B cell (primary cell): ENCODE measurements around the gene CNGA3. TPM values are rescaled to one million over a fixed set of nuclear protein-coding genes. Genes with fewer than 3 reads are reported as not detected.

Experiments used
- ATAC-seq: fragments of 200-7000 bp; cut with Tn5 transposase; one replicate; pipeline ENCODE4 v1.10.0; 2021; ENCODE audit warnings: low read depth, mild to moderate bottlenecking, moderate number of reproducible peaks, moderate library complexity
- CTCF ChIA-PET: fragments of 350-600 bp; sonication (Branson Sonifier 250); formaldehyde crosslinking; loops from one replicate; lab custom pipeline; 2021; ENCODE audit warnings: antibody characterized with exemption, inconsistent platforms; lab: Charles Lee
- POLR2A ChIA-PET: fragments of 350-600 bp; sonication (Branson Sonifier 250); formaldehyde crosslinking; loops from one replicate; lab custom pipeline; 2021; ENCODE audit warnings: antibody characterized with exemption; lab: Charles Lee
- DNase-seq: peaks from one replicate; pipeline ENCODE4 v3.0.0; 2013
- H2AFZ ChIP-seq: 2 replicates; pipeline ENCODE4 v1.6.1; 2012; ENCODE audit warnings: mild to moderate bottlenecking, low read depth, low read length; ENCODE audit not compliant: insufficient read depth, poor library complexity, severe bottlenecking
- H3K27ac ChIP-seq, 2 donors: 1 replicate in 1 of 2; 2 replicates in 1 of 2; pipeline ENCODE4 v1.5.1; 2012 to 2013; ENCODE audit warnings: low read length in 2 of 2, mild to moderate bottlenecking in 2 of 2, moderate library complexity in 1 of 2
- H3K27me3 ChIP-seq, 4 experiments: fragments of 200-600 bp in 1 of 4; sonication (generic) in 1 of 4; replicated peaks in 1 of 4; 1 replicate in 2 of 4; 2 replicates in 2 of 4; pipeline versions ENCODE4 v1.6.1 to v1.7.0; 2013 to 2016; ENCODE audit warnings: low read length in 3 of 4, mild to moderate bottlenecking in 2 of 4, mixed read lengths in 1 of 4, moderate library complexity in 1 of 4; ENCODE audit not compliant: insufficient read depth in 4 of 4, control insufficient read depth in 3 of 4; ENCODE audit errors: control extremely low read depth in 1 of 4
- H3K36me3 ChIP-seq, 2 experiments: replicated peaks in 1 of 2; 1 replicate in 1 of 2; 2 replicates in 1 of 2; pipeline versions ENCODE4 v1.6.1 to v1.7.1; 2013; ENCODE audit warnings: low read length in 1 of 2; ENCODE audit not compliant: insufficient read depth in 2 of 2, control insufficient read depth in 1 of 2; ENCODE audit errors: control extremely low read depth in 1 of 2, extremely low read depth in 1 of 2
- H3K4me1 ChIP-seq, 2 donors: fragments of 200-600 bp in 1 of 2; sonication (generic) in 1 of 2; 1 replicate in 1 of 2; 2 replicates in 1 of 2; pipeline versions ENCODE4 v1.5.1 to v1.6.1; 2013 to 2017; ENCODE audit warnings: low read length in 2 of 2; ENCODE audit not compliant: control insufficient read depth in 2 of 2, insufficient read depth in 2 of 2
- H3K4me2 ChIP-seq: replicated peaks from 2 replicates; pipeline ENCODE3; 2012; ENCODE audit warnings: mild to moderate bottlenecking, low read depth, low read length; ENCODE audit not compliant: poor library complexity, severe bottlenecking
- H3K4me3 ChIP-seq, 5 experiments: fragments of 200-600 bp in 1 of 5; sonication (generic) in 1 of 5; 1 replicate in 3 of 5; 2 replicates in 2 of 5; pipeline versions ENCODE4 v1.5.1 to v1.7.0; 2011 to 2016; ENCODE audit warnings: low read length in 4 of 5, mild to moderate bottlenecking in 4 of 5, low read depth in 2 of 5, control low read depth in 1 of 5, moderate library complexity in 1 of 5; ENCODE audit not compliant: insufficient read depth in 1 of 5; ENCODE audit errors: control extremely low read depth in 1 of 5, extremely low read depth in 1 of 5
- H3K79me2 ChIP-seq: fragments of 200-600 bp; sonication (generic); one replicate; pipeline ENCODE4 v1.6.0; 2016; ENCODE audit warnings: low read length; ENCODE audit not compliant: control insufficient read depth, insufficient read depth
- H3K9ac ChIP-seq: fragments of 200-600 bp; sonication (generic); 2 replicates; pipeline ENCODE4 v1.6.1; 2017; ENCODE audit warnings: mild to moderate bottlenecking, low read length, moderate library complexity
- H3K9me3 ChIP-seq, 3 donors: one replicate each; pipeline versions ENCODE4 v1.6.1 to v1.7.1; 2013; ENCODE audit warnings: low read length in 2 of 3; ENCODE audit not compliant: control insufficient read depth in 2 of 3, insufficient read depth in 1 of 3; ENCODE audit errors: control extremely low read depth in 1 of 3
- H4K20me1 ChIP-seq: 2 replicates; pipeline ENCODE4 v1.6.0; 2012; ENCODE audit warnings: mild to moderate bottlenecking, low read length; ENCODE audit not compliant: insufficient read depth, control insufficient read depth, poor library complexity, severe bottlenecking
- H3K27ac Mint-ChIP-seq: one replicate; pipeline ENCODE4 v1.8.0; 2021; ENCODE audit warnings: mixed read lengths
- H3K27me3 Mint-ChIP-seq: one replicate; pipeline ENCODE4 v1.8.0; 2021; ENCODE audit warnings: mixed read lengths
- H3K4me1 Mint-ChIP-seq: one replicate; pipeline ENCODE4 v1.8.0; 2021; ENCODE audit warnings: mixed read lengths
- H3K4me3 Mint-ChIP-seq: one replicate; pipeline ENCODE4 v1.8.0; 2021; ENCODE audit warnings: mixed read lengths
- H3K9me3 Mint-ChIP-seq: one replicate; pipeline ENCODE4 v1.8.0; 2022; ENCODE audit warnings: mixed read lengths; ENCODE audit not compliant: insufficient read depth
- EZH2 ChIP-seq: IDR thresholded peaks from 2 replicates; pipeline ENCODE4 v1.6.1; 2012; ENCODE audit warnings: borderline replicate concordance, low read depth, mild to moderate bottlenecking, moderate library complexity, low read length; ENCODE audit not compliant: insufficient read depth, poor library complexity, severe bottlenecking
- WGBS: methylation state at CpG from one replicate; pipeline ENCODE4 v1.1.5; 2013; ENCODE audit warnings: missing lambda C conversion rate; ENCODE audit not compliant: insufficient coverage; 5-methylcytosine and 5-hydroxymethylcytosine counted together
- intact Hi-C: fragments of 100-400 bp; cut with micrococcal nuclease; formaldehyde crosslinking; loops from one replicate; pipeline ENCODE4 v1.10.0; 2022
- polyA plus RNA-seq: library from polyadenylated mRNA; depleted of rRNA; stranded (reverse); fragments of >200 nt; gene quantifications from 2 replicates; pipeline ENCODE4 v1.2.3, GENCODE V29; 2012
- total RNA-seq, 2 donors: library from RNA; stranded (reverse); fragments of 120-200 nt in 1 of 2; gene quantifications; 1 replicate in 1 of 2; 2 replicates in 1 of 2; pipeline versions ENCODE4 v1.2.3 to v1.2.4, GENCODE V29; 2013 to 2022
- TF ChIP-seq, protein P1 (sequence below): fragments of 200-600 bp; IDR thresholded peaks from one replicate; pipeline ENCODE4 v1.8.0; 2022; ENCODE audit warnings: antibody characterized with exemption, mild to moderate bottlenecking

The CNGA3 gene
- total and polyA plus RNA-seq, 2 donors (not counting 1 experiment from before 2014, with no cell fraction given): not detected

DNA sequence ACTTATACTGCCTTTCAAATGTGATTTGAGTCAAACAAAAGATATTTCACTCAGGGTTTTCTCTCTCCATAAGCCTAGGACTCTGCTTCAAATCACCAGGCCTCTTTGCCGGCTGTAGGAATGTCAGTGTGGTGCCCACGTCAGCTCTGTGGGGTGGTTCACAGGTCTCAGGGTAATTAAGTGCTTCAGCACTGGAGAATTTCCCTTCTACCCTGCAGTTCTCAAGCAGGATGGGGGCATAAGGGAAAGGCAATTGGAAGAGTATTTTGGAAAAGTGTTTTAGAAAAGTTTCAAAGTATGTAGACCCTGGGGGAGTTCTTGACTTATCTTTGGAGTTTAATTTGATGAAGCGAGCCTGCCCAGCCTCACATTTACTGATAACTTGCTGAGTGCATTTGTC, 9.6 kb downstream of the CNGA3 start:
- no peak for TF ChIP-seq EZH2
- TF ChIP-seq, protein P1, sequence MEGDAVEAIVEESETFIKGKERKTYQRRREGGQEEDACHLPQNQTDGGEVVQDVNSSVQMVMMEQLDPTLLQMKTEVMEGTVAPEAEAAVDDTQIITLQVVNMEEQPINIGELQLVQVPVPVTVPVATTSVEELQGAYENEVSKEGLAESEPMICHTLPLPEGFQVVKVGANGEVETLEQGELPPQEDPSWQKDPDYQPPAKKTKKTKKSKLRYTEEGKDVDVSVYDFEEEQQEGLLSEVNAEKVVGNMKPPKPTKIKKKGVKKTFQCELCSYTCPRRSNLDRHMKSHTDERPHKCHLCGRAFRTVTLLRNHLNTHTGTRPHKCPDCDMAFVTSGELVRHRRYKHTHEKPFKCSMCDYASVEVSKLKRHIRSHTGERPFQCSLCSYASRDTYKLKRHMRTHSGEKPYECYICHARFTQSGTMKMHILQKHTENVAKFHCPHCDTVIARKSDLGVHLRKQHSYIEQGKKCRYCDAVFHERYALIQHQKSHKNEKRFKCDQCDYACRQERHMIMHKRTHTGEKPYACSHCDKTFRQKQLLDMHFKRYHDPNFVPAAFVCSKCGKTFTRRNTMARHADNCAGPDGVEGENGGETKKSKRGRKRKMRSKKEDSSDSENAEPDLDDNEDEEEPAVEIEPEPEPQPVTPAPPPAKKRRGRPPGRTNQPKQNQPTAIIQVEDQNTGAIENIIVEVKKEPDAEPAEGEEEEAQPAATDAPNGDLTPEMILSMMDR: no peak
- Histone ChIP-seq H3K36me3 (no peaks in the 10 kb centered on the region), H3K79me2 (no peaks in the 10 kb centered on the region), H3K4me3 (no peak overlapping the region), H3K9ac (no peak overlapping the region), H3K9me3 (peaks cover 2 to 4% (median 3%) of the 10 kb centered on the region in 3 donors), H3K27ac (no peak overlapping the region), H4K20me1 (no peaks in the 10 kb centered on the region), H3K4me1 (no peaks in the 10 kb centered on the region), H3K27me3 (peaks cover 0 to 17% (median 10%) of the 10 kb centered on the region in 4 experiments), H3K4me2 (no peak overlapping the region), H2AFZ (no peak overlapping the region)
- 88% methylated on average over 1 of the region's 3 CpGs for WGBS
- ATAC-seq (no peak), DNase-seq (no peak)
- no peaks in the 10 kb centered on the region for H3K9me3 Mint-ChIP-seq
- H3K4me1 Mint-ChIP-seq: no peaks in the 10 kb centered on the region
- POLR2A ChIA-PET: no interaction called here
- CTCF ChIA-PET: no interaction called here
- intact Hi-C loops: no loop called here
- H3K27ac Mint-ChIP-seq: no peak overlapping the region
- H3K4me3 Mint-ChIP-seq: no peak overlapping the region
- peaks cover 20% of the 10 kb centered on the region for H3K27me3 Mint-ChIP-seq

DNA sequence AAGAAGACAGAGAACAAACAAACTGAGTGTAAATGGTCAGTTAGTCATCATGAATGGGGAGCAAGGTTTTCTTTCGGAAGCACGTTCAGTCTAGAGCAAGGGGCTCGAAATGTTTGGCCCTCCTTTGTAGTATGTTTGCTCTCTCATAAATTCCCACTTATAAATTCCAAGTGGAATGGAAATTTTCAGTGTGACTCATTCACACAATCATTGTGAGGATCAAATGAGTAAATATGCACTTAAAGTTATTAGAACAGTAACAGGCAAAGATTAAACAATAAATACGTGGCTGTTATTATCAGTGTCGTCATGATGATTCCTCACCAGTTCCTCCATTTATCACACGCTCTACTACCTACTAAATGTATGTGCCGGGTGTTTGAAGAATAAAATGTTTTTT, 10.5 kb downstream of the CNGA3 start:
- H3K27ac Mint-ChIP-seq: no peak overlapping the region
- H3K4me3 Mint-ChIP-seq: no peak overlapping the region
- DNase-seq (no peak), ATAC-seq (no peak)
- no peak overlapping the region for H2AFZ ChIP-seq
- H4K20me1 ChIP-seq: no peaks in the 10 kb centered on the region
- no peaks in the 10 kb centered on the region for H3K4me1 ChIP-seq
- no peaks in the 10 kb centered on the region for H3K36me3 ChIP-seq
- no peak overlapping the region for H3K4me2 ChIP-seq
- H3K27ac ChIP-seq: no peak overlapping the region
- ChIA-PET POLR2A (no interaction called here), CTCF (no interaction called here)
- no peaks in the 10 kb centered on the region for H3K9me3 Mint-ChIP-seq
- intact Hi-C loops: no loop called here
- H3K27me3 Mint-ChIP-seq: peaks cover 14% of the 10 kb centered on the region
- peaks cover 2 to 5% (median 3%) of the 10 kb centered on the region in 3 donors for H3K9me3 ChIP-seq
- no peaks in the 10 kb centered on the region for H3K4me1 Mint-ChIP-seq
- H3K4me3 ChIP-seq: no peak overlapping the region
- no CpG with 5 or more reads among the region's 7 CpGs for WGBS
- no peaks in the 10 kb centered on the region for H3K79me2 ChIP-seq
- peaks cover 0 to 15% (median 9%) of the 10 kb centered on the region in 4 experiments for H3K27me3 ChIP-seq
- H3K9ac ChIP-seq: no peak overlapping the region
- no peak for TF ChIP-seq EZH2
- TF ChIP-seq, protein P1: no peak
